Aorta (tissue), 5 donors: Measurements from ENCODE around the gene THOP1. TPM values are rescaled to one million over a fixed set of nuclear protein-coding genes. Genes with fewer than 3 reads are reported as not detected.

Experiments used
- ATAC-seq: fragments of 200-7000 bp; cut with Tn5 transposase; one replicate; pipeline ENCODE4 v1.9.1; 2022; ENCODE audit warnings: moderate library complexity; ENCODE audit not compliant: low FRiP score
- DNase-seq, 2 donors: peaks; one replicate each; pipeline ENCODE4 v3.0.0-alpha.2; 2020
- H3K27ac ChIP-seq, 2 donors: one replicate each; pipeline ENCODE4 v1.5.1; 2013; ENCODE audit warnings: low read length in 2 of 2, mild to moderate bottlenecking in 2 of 2, moderate library complexity in 2 of 2, control low read depth in 1 of 2, inconsistent platforms in 1 of 2, low read depth in 1 of 2
- H3K27me3 ChIP-seq, 2 donors: one replicate each; pipeline ENCODE4 v1.6.1; 2013; ENCODE audit warnings: control low read depth in 1 of 2, low read length in 1 of 2, mild to moderate bottlenecking in 1 of 2, moderate library complexity in 1 of 2; ENCODE audit not compliant: insufficient read depth in 2 of 2, control insufficient read depth in 1 of 2
- H3K36me3 ChIP-seq, 2 donors: one replicate each; pipeline ENCODE4 v1.6.1; 2013; ENCODE audit warnings: control low read depth in 1 of 2, low read length in 1 of 2, mild to moderate bottlenecking in 1 of 2; ENCODE audit not compliant: insufficient read depth in 2 of 2, control insufficient read depth in 1 of 2
- H3K4me1 ChIP-seq, 2 donors: one replicate each; pipeline ENCODE4 v1.6.1; 2013; ENCODE audit warnings: low read length in 2 of 2, control low read depth in 1 of 2, mild to moderate bottlenecking in 1 of 2, moderate library complexity in 1 of 2; ENCODE audit not compliant: insufficient read depth in 2 of 2, control insufficient read depth in 1 of 2
- H3K4me3 ChIP-seq, 2 donors: one replicate each; pipeline ENCODE4 v1.5.1; 2013; ENCODE audit warnings: low read length in 2 of 2, control low read depth in 1 of 2, mild to moderate bottlenecking in 1 of 2
- H3K9me3 ChIP-seq: one replicate; pipeline ENCODE4 v1.6.1; 2013; ENCODE audit warnings: mild to moderate bottlenecking, low read length; ENCODE audit not compliant: control insufficient read depth
- WGBS, 2 donors: extraction: QIAGEN DNeasy Blood & Tissue Kit; methylation state at CpG; one replicate each; pipeline ENCODE4 v1.1.7; 2013; 5-methylcytosine and 5-hydroxymethylcytosine counted together
- intact Hi-C, 2 donors: fragments of 100-400 bp; cut with DNase I; formaldehyde crosslinking; loops; one replicate each; pipeline versions ENCODE4 v1.14.2 to v1.15.0; 2022
- polyA plus RNA-seq, 2 donors: library from polyadenylated mRNA; stranded (reverse); fragments of 200-250 nt; gene quantifications; one replicate each; pipeline ENCODE4 v1.2.3, GENCODE V29; 2013
- total RNA-seq, 2 donors: library from RNA; stranded (reverse); fragmentation: NEBNext Ultra II Directional; extraction: Animal tissue kit (Norgen Biotek cat#: 25700); gene quantifications; one replicate each; pipeline ENCODE4 v1.2.1, GENCODE V29; 2021
- donor health status: healthy with polysubstance abuse.
- donor health status: Bipolar disorder and iron deficiency.
- donor health status: DM: no; HTN: no; CAD: no.
- donor health status: DM: no; HTN: no; CAD: no.
- donor health status: DM: yes; HTN: yes; CAD: no.

THOP1 gene
- total and polyA plus RNA-seq, 4 donors: 9.3 to 55.4 (median 29.8) TPM

DNA sequence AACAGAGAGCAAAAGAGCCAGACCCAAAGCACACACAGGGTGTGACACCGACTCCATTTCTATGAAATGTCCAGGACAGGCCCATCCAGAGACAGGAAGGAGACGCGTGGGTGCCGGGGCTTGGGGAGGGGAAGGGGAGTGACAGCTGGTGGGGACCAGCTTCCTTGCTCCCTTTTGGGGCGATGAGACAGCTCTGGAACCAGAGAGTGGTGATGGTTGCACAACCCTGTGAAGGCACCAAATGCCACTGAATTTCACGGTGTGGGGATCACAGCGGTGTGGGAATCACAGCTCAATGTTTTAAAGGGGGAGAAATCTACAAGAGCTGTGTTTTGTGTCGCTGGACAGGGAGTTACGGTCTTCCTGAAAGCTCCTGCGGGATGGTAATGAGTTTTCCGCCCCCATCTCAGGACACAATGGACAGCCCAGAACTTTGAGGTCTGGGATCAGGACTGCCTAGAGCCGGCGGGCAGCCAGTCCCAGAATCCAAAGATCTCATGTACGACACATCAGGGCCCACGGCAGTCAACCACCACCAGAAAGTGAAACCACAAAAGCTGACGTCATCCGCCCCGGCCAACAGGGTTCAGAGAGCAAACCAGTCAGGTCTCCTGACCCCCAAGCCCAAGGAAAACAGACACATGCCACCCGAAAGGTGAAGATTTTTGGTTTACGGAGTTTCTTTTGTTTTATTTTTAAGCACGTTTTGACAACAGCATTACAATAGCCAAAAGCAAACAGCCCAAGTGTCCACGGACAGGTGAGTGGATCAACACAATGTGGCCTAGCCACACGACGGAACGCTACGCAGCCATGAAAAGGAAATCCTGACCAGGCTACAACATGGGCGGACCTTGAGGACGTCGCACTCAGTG, 9.5 kb upstream of the THOP1 start:
- DNase-seq (peak; percentile 79 to 86), ATAC-seq (no peak)
- Histone ChIP-seq H3K9me3 (no peaks in the 10 kb centered on the region), H3K36me3 (no peaks in the 10 kb centered on the region), H3K4me1 (no peaks in the 10 kb centered on the region), H3K4me3 (no peak overlapping the region), H3K27me3 (no peaks in the 10 kb centered on the region), H3K27ac (no peak overlapping the region)
- intact Hi-C loops: no loop called here
- 86 to 89% methylated on average over 29 of the region's 29 CpGs for WGBS, 2 donors

DNA sequence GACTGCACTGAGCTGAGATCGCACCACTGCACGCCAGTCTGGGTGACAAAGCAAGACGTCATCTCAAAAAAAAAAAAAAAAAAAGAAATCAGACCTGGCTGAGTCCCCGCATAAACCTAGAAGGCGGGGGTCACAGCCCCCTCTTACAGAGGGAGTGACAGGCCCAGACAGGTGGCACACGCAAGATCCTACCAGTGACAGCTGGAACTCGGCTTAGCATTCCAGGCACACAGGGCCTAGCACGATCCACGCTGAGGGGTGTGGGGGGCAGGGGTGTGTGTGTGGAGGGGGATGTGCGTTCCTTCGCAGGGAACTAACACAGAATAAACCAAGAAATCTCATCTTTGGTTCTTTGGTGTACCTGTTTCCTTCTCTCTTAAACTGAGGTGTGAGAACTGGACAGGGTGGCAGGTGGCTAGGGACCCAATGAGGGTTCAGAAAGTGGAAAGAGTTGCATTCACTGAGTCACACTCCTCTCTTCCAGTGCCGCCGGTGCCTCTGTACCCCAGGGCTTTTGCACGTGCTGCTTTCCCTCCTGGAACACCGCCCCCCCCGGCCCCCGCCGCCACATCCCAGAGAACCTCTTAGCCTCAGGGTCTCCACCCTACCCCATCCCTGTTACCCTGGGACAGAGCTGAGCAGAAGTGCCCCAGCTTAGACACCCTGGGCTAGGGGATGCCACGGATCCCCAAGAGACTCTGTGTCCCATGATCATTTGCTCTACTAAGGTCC, 7.2 kb upstream of the THOP1 start:
- WGBS, 2 donors: 91 to 93% methylated on average over 19 of the region's 19 CpGs
- no peak overlapping the region for H3K27ac ChIP-seq
- no peak overlapping the region for H3K4me3 ChIP-seq
- intact Hi-C loops: no loop called here
- no peaks in the 10 kb centered on the region for H3K9me3 ChIP-seq
- H3K4me1 ChIP-seq: peaks cover 0 to 1% of the 10 kb centered on the region in 2 donors
- ATAC-seq: no peak
- H3K27me3 ChIP-seq: no peaks in the 10 kb centered on the region
- DNase-seq: no peak
- H3K36me3 ChIP-seq: no peaks in the 10 kb centered on the region

DNA sequence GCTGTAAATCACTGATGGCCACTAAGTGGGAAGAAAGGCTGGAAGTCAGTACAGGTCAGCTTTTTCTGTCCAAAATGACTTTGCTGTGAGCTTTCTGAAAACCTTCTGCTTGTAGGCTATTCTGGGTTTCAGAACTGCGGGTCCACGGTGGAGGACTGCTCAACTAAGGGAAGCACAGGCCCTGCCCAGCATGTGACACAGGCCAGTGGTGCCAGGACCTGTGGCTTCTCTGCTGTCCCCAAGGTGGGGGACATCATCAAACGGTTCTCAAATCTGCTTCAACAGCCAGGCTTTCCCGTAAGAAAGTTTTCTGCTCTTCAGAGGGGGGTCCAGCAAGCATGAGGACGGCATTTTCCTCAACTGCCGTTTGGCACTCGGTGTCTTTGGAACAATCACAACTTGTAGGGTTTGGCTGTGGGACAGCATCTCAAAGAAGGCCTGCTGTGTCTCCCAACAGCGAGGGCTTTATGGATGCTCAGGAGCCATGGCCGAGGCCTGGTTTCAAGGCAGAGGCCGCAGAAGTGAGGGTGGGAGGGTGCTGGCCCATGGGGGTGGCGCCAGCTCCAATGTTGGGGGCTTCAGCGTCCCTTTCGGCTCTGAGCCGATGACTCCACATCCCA, 6.1 kb upstream of the THOP1 start:
- no peak for DNase-seq
- Histone ChIP-seq H3K36me3 (no peaks in the 10 kb centered on the region), H3K27ac (no peak overlapping the region), H3K4me1 (peaks cover 0 to 1% of the 10 kb centered on the region in 2 donors), H3K27me3 (no peaks in the 10 kb centered on the region), H3K9me3 (no peaks in the 10 kb centered on the region), H3K4me3 (no peak overlapping the region)
- WGBS, 2 donors: 68 to 72% methylated on average over 14 of the region's 14 CpGs
- no peak for ATAC-seq
- intact Hi-C loops: no loop called here

DNA sequence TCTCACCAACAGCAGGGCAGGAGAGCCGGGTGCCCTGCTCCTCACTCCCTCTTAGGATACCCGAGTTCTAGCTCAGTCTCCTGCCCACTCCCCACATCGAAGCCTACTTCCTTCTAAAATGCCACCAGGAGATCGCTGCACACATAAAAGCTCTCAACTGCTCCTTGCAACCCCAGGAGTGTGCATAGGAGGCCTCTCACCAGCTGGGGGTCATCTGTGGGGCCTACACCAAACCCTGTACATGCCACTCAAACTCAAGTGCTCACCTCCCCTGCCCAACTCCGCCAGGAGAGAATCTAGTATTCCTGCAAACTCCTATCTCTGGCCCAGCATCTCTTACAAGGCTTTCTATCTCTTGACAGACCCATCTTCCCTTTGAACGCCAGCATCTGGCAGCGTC, 5.0 kb upstream of the THOP1 start:
- intact Hi-C loops: no loop called here
- WGBS, 2 donors: 93 to 95% methylated on average over 7 of the region's 7 CpGs
- Histone ChIP-seq H3K4me3 (no peak overlapping the region), H3K27me3 (no peaks in the 10 kb centered on the region), H3K36me3 (no peaks in the 10 kb centered on the region), H3K4me1 (peaks cover 0 to 1% of the 10 kb centered on the region in 2 donors), H3K9me3 (no peaks in the 10 kb centered on the region), H3K27ac (no peak overlapping the region)
- DNase-seq: no peak
- ATAC-seq: no peak

DNA sequence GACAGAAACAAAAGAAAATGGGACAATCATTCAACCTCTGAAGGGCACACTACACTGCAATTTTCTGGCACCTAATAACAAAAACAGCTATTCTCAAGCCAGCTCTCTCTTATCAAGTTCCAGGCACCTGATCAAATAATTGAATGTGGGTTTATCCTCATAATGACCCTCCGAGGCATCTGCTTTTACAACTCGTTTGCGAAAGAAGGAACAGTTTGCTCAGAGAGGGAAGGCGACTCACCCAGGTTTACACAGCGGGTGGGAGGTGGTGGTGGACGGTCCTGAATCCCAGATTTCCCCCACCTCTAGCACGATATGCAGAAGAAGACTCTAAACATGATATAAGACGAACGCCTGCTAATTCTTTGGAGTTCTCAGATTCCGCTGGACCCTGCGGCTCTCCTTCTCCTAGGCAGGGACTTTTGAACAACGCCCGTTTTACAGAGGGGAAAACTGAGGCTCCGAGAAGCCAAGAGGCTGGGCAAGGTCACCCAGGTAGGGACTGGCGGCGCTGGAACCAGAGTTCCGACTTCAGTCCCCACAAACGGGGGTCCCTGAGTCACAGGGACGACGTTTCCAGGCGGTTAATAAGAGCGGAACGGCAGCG, 2.9 kb upstream of the THOP1 start:
- Histone ChIP-seq H3K4me1 (peaks cover 0 to 1% of the 10 kb centered on the region in 2 donors), H3K36me3 (no peaks in the 10 kb centered on the region), H3K9me3 (no peaks in the 10 kb centered on the region), H3K4me3 (peak overlapping the region; percentile 74 to 81), H3K27ac (peak overlapping the region in 1 of 2 donors; percentile 43), H3K27me3 (no peaks in the 10 kb centered on the region)
- intact Hi-C loops: no loop called here
- ATAC-seq: no peak
- WGBS, 2 donors: 2% methylated on average over 24 of the region's 24 CpGs
- no peak for DNase-seq

DNA sequence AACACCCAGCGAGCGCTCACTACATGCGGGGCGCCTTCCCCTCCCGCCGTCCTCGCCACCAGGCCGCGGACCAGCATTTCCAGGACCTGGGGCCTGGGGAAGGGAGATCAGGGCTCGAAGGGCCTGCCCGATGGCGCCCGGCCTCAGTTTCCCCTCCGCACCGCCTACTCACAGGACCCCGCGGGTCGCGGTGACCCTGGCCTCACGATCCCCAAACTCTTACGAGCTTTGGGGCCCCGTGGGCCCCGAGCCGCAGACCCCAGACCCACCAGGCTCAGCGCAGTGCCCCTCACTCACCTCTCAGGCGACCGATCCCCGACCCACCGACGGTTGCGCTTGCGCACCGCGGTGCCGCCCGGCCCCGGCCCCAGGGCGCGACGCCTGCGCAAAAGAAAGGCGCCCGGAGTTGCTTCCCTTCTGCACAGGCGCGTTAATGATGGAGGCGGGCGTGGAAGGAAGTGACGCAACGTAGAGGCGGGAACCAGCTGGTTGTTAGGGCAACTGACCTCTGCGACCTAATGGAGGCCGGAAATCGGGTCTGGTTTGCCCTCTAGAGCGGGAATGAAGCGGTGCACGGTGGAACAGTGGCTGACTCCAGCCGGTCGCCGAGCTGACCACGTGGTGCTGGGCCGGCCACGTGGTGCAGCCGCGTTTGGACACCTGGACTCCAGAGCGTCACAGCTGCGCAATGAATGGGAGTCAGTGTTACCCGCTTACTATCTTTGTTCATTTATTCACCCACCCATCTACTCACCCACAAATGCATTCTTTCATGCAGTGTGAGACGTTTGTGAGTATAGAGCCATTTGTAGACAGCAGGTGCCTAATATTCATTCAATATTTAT, 2.1 kb upstream of the THOP1 start, which contains the start of gene SGTA:
Gene SGTA (minus strand): TSS at position 338 of the 845 bp plus-strand sequence. CDS start 14,205 bp downstream, outside the sequence.
- intact Hi-C loops: no loop called here
- DNase-seq (peak; percentile 98 to 99), ATAC-seq (peak; percentile 93)
- Histone ChIP-seq H3K4me1 (peaks cover 0 to 1% of the 10 kb centered on the region in 2 donors), H3K36me3 (no peaks in the 10 kb centered on the region), H3K27me3 (no peaks in the 10 kb centered on the region), H3K27ac (peak within 1 kb of the TSS in 1 of 2 donors; percentile 43), H3K4me3 (peak within 1 kb of the TSS; percentile 74 to 81), H3K9me3 (no peaks in the 10 kb centered on the region)
- WGBS, 2 donors: 0% methylated on average over 51 to 68 of the region's 68 CpGs

DNA sequence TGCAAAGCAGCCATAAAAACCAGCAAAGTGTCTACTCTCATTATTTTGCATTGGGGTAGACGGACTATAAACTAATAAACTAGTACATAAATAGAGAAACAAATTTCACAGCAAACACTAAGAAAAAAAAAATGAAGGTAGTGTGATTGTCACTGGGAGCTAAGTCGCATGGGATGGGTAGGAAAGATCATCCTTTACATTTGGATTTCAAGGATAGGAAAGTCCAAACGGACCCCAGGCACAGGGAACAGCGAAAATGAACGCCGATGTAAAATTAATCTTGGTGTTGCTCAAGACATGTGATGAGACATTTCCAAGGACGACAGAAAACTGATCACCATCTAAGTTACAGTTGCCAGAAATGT, 1.5 kb upstream of the THOP1 start:
- Histone ChIP-seq H3K36me3 (no peaks in the 10 kb centered on the region), H3K9me3 (no peaks in the 10 kb centered on the region), H3K27ac (no peak overlapping the region), H3K4me1 (peaks cover 0 to 1% of the 10 kb centered on the region in 2 donors), H3K4me3 (no peak overlapping the region), H3K27me3 (no peaks in the 10 kb centered on the region)
- no peak for ATAC-seq
- 78% methylated on average over 7 of the region's 7 CpGs for WGBS, 2 donors
- intact Hi-C loops: no loop called here
- no peak for DNase-seq

DNA sequence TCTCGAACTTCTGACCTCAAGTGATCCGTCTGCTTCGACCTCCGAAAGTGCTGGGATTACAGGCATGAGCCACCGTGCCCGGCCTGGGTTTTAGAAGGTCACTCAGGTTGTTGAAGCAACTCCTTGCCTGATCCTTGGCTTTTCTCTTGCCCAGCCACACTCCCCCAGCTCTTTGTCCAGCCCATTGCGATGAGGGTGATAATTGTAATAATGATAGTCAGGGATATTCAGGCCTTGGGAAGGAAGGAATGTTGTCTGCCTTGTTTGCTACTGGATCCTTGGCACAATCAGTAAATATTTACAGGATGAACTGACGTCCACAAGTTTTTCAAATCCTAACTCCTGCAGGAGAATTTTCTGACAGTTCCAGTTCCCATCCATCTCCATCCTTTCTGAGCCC, 1.8 kb downstream of the THOP1 start:
- H3K27me3 ChIP-seq: no peaks in the 10 kb centered on the region
- WGBS, 2 donors: 89 to 90% methylated on average over 8 of the region's 8 CpGs
- no peak overlapping the region for H3K4me3 ChIP-seq
- DNase-seq (no peak), ATAC-seq (no peak)
- H3K36me3 ChIP-seq: no peaks in the 10 kb centered on the region
- no peak overlapping the region for H3K27ac ChIP-seq
- intact Hi-C loops: no loop called here
- no peaks in the 10 kb centered on the region for H3K4me1 ChIP-seq
- H3K9me3 ChIP-seq: no peaks in the 10 kb centered on the region
